Astrocyte (in vitro differentiated cells and primary cell): ENCODE data around the gene HDAC3. TPM values are rescaled to one million over a fixed set of nuclear protein-coding genes. Genes with fewer than 3 reads are reported as not detected.
A peak's percentile ranks its signal among the peaks of the same experiment; 100 is the strongest.

Experiments
- DNase-seq: peaks from one replicate; pipeline ENCODE4 v3.0.0-alpha.2; 2010; ENCODE audit warnings: low read depth
- FAIRE-seq: peaks from 2 replicates; lab custom pipeline; 2011; peaks lifted over from hg19 to GRCh38; lab: Jason Lieb, UNC
- H2AFZ ChIP-seq: 2 replicates; pipeline ENCODE4 v1.6.0; 2012; ENCODE audit warnings: low read depth, low read length, inconsistent platforms
- H3K27ac ChIP-seq: 2 replicates; pipeline ENCODE4 v1.5.1; 2011; ENCODE audit warnings: low read depth, low read length, inconsistent platforms
- H3K27me3 ChIP-seq: 2 replicates; pipeline ENCODE4 v1.6.0; 2011; ENCODE audit warnings: low read length, inconsistent platforms; ENCODE audit not compliant: insufficient read depth
- H3K36me3 ChIP-seq: 2 replicates; pipeline ENCODE4 v1.5.1; 2011; ENCODE audit warnings: low read length, inconsistent platforms; ENCODE audit not compliant: insufficient read depth
- H3K4me1 ChIP-seq: 2 replicates; pipeline ENCODE4 v1.5.1; 2011; ENCODE audit warnings: low read length, inconsistent platforms; ENCODE audit not compliant: insufficient read depth
- H3K4me2 ChIP-seq: 2 replicates; pipeline ENCODE4 v1.6.0; 2012; ENCODE audit warnings: low read length, inconsistent platforms
- H3K4me3 ChIP-seq: 2 replicates; pipeline ENCODE4 v1.5.1; 2011; ENCODE audit warnings: low read depth, mild to moderate bottlenecking, low read length, inconsistent platforms; ENCODE audit not compliant: insufficient read depth
- H3K79me2 ChIP-seq: 2 replicates; pipeline ENCODE4 v1.6.0; 2012; ENCODE audit warnings: mild to moderate bottlenecking, low read length, inconsistent platforms; ENCODE audit not compliant: insufficient read depth
- H3K9ac ChIP-seq: 2 replicates; pipeline ENCODE4 v1.6.0; 2012; ENCODE audit warnings: mild to moderate bottlenecking, low read length, inconsistent platforms
- H3K9me3 ChIP-seq: 2 replicates; pipeline ENCODE4 v1.5.1; 2012; ENCODE audit warnings: low read depth, mild to moderate bottlenecking, low read length, inconsistent platforms; ENCODE audit not compliant: insufficient read depth
- H4K20me1 ChIP-seq: 2 replicates; pipeline ENCODE4 v1.6.0; 2012; ENCODE audit warnings: low read length, inconsistent platforms; ENCODE audit not compliant: insufficient read depth
- H3K27ac Mint-ChIP-seq: one replicate; pipeline ENCODE4 v1.8.0; 2021; ENCODE audit warnings: mild to moderate bottlenecking, mixed read lengths; ENCODE audit not compliant: unreplicated experiment
- H3K27me3 Mint-ChIP-seq: one replicate; pipeline ENCODE4 v1.8.0; 2021; ENCODE audit warnings: low read depth, mixed read lengths; ENCODE audit not compliant: unreplicated experiment
- H3K36me3 Mint-ChIP-seq: one replicate; pipeline ENCODE4 v1.8.0; 2021; ENCODE audit warnings: low read depth, mixed read lengths; ENCODE audit not compliant: unreplicated experiment
- H3K4me1 Mint-ChIP-seq: one replicate; pipeline ENCODE4 v1.8.0; 2021; ENCODE audit warnings: low read depth, mixed read lengths; ENCODE audit not compliant: unreplicated experiment
- H3K4me3 Mint-ChIP-seq: one replicate; pipeline ENCODE4 v1.8.0; 2021; ENCODE audit warnings: mild to moderate bottlenecking, moderate library complexity, mixed read lengths; ENCODE audit not compliant: unreplicated experiment
- H3K9me3 Mint-ChIP-seq: one replicate; pipeline ENCODE4 v1.8.0; 2021; ENCODE audit warnings: mild to moderate bottlenecking, mixed read lengths; ENCODE audit not compliant: unreplicated experiment
- CTCF ChIP-seq: IDR thresholded peaks from 2 replicates; pipeline ENCODE4 v1.5.1; 2011; ENCODE audit warnings: low read depth, mild to moderate bottlenecking, inconsistent platforms, low read length, moderate library complexity; ENCODE audit not compliant: insufficient read depth
- EZH2 ChIP-seq: IDR thresholded peaks from 2 replicates; pipeline ENCODE4 v1.6.1; 2012; ENCODE audit warnings: mild to moderate bottlenecking, low read length, inconsistent platforms; ENCODE audit not compliant: insufficient read depth
- total RNA-seq: library from RNA; stranded (reverse); gene quantifications from 2 replicates; pipeline ENCODE4 v1.2.1, GENCODE V29; 2021

The HDAC3 gene
- total RNA-seq, 1 donor from 2014 or later: 63.8 TPM

GRCh38 chr5:141677415-141677814, 40.8 kb upstream of the HDAC3 start:
- H3K4me3 Mint-ChIP-seq: no peak overlapping the region
- Histone ChIP-seq H3K4me2 (no peak overlapping the region), H3K4me3 (no peak overlapping the region), H3K9ac (no peak overlapping the region), H2AFZ (no peak overlapping the region), H3K79me2 (peaks cover 15% of the 10 kb centered on the region), H3K27ac (no peak overlapping the region), H4K20me1 (no peaks in the 10 kb centered on the region), H3K36me3 (no peaks in the 10 kb centered on the region), H3K4me1 (peaks cover 19% of the 10 kb centered on the region), H3K27me3 (no peaks in the 10 kb centered on the region), H3K9me3 (no peaks in the 10 kb centered on the region)
- H3K36me3 Mint-ChIP-seq: peaks cover 6% of the 10 kb centered on the region
- H3K27ac Mint-ChIP-seq: no peak overlapping the region
- no peaks in the 10 kb centered on the region for H3K27me3 Mint-ChIP-seq
- H3K9me3 Mint-ChIP-seq: no peaks in the 10 kb centered on the region
- peaks cover 16% of the 10 kb centered on the region for H3K4me1 Mint-ChIP-seq
- DNase-seq: no peak
- no peak for FAIRE-seq
- TF ChIP-seq CTCF: peak; percentile 19
- no peak for TF ChIP-seq EZH2

GRCh38 chr5:141675672-141676071, 39.0 kb upstream of the HDAC3 start:
- H3K4me1 ChIP-seq: peaks cover 6% of the 10 kb centered on the region
- H3K4me3 ChIP-seq: no peak overlapping the region
- H3K4me1 Mint-ChIP-seq: peaks cover 10% of the 10 kb centered on the region
- no peak overlapping the region for H3K9ac ChIP-seq
- H3K9me3 ChIP-seq: no peaks in the 10 kb centered on the region
- no peaks in the 10 kb centered on the region for H3K9me3 Mint-ChIP-seq
- H3K27me3 ChIP-seq: no peaks in the 10 kb centered on the region
- peaks cover under 1% of the 10 kb centered on the region for H3K36me3 ChIP-seq
- H3K4me3 Mint-ChIP-seq: no peak overlapping the region
- H3K27me3 Mint-ChIP-seq: no peaks in the 10 kb centered on the region
- DNase-seq (no peak), FAIRE-seq (no peak)
- H3K27ac ChIP-seq: no peak overlapping the region
- H3K27ac Mint-ChIP-seq: no peak overlapping the region
- H3K36me3 Mint-ChIP-seq: peaks cover 8% of the 10 kb centered on the region
- H4K20me1 ChIP-seq: no peaks in the 10 kb centered on the region
- no peak overlapping the region for H2AFZ ChIP-seq
- peaks cover 15% of the 10 kb centered on the region for H3K79me2 ChIP-seq
- H3K4me2 ChIP-seq: no peak overlapping the region
- TF ChIP-seq EZH2 (no peak), CTCF (no peak)

GRCh38 chr5:141674747-141675146, 38.1 kb upstream of the HDAC3 start:
- Histone ChIP-seq H3K9me3 (no peaks in the 10 kb centered on the region), H3K79me2 (peaks cover 6% of the 10 kb centered on the region), H4K20me1 (no peaks in the 10 kb centered on the region), H3K27ac (no peak overlapping the region), H3K4me2 (no peak overlapping the region), H3K9ac (no peak overlapping the region), H2AFZ (no peak overlapping the region), H3K4me1 (no peaks in the 10 kb centered on the region), H3K36me3 (peaks cover 4% of the 10 kb centered on the region), H3K27me3 (no peaks in the 10 kb centered on the region), H3K4me3 (no peak overlapping the region)
- Mint-ChIP-seq H3K36me3 (peaks cover 8% of the 10 kb centered on the region), H3K4me1 (peaks cover 4% of the 10 kb centered on the region), H3K27ac (no peak overlapping the region), H3K27me3 (no peaks in the 10 kb centered on the region), H3K9me3 (no peaks in the 10 kb centered on the region), H3K4me3 (no peak overlapping the region)
- TF ChIP-seq EZH2 (no peak), CTCF (no peak)
- DNase-seq (no peak), FAIRE-seq (no peak)
